ENCODE measurements around the gene SREBF1.

DNA sequence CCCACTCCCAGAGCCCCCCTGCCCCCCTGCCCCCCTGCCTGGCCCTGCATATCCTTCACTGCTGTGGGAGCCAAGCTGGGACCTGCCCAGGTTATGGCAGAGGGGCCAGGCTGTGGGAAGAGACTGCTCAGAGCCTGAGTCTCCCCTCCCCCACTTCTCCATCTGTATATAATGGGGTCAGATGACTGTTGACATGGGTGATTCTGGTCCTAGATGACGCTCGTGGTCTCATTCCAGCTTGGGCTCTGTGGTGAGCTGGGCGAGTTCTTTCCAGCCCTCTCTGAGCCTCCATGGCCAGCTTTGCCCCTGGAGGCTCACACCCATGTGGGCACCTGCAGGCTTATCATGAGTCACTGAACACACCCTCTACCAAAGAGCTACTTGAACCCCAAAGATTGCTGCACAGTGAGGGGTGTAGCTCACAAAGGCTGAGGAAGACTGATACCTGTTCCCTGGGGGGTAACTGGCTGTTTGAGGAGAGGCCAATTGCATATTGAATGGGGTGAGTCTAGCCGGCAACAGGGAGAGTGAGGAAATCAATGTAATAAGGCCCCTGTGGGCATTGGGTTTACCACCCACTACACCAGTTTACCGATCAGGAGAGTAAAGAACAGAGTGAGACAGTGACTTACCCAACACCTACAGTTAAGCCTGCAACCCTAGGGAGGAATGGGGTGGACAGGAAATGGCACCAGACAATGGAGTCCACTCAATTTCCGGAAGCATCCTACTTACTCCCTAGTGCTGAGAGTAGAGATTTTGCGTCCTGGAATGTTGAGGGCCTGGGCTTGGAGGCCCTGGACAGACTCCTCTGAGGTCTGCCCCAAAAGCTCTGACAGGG is 4.2 kb upstream of the SREBF1 start:
- TF ChIP-seq BACH1 (IDR thresholded peaks at IDR 0.05; ENCODE audit: borderline replicate concordance) (no peak), YY1 (IDR thresholded peaks at IDR 0.05; ENCODE audit: low read depth, low read length) (no peak), HDAC2 (IDR thresholded peaks at IDR 0.05) (no peak), NR2C2 (IDR thresholded peaks at IDR 0.05; ENCODE audit: borderline replicate concordance, control insufficient read depth, insufficient read length, low read depth) (no peak), CREM (IDR thresholded peaks at IDR 0.05; ENCODE audit: low read depth) (no peak), TAF1 (IDR thresholded peaks at IDR 0.05; ENCODE audit: borderline replicate concordance, low read depth, low read length) (no peak), EGR1 (IDR thresholded peaks at IDR 0.05; ENCODE audit: borderline replicate concordance in 1 of 2, low read depth in 2 of 2, low read length in 2 of 2) (no peak), RAD21 (IDR thresholded peaks at IDR 0.05; ENCODE audit: insufficient read depth, low read depth, low read length) (no peak), CREB1 (IDR thresholded peaks at IDR 0.05; ENCODE audit: low read depth) (no peak), CHD2 (IDR thresholded peaks at IDR 0.05; ENCODE audit: borderline replicate concordance, low read depth, low read length) (no peak), FOS (IDR thresholded peaks at IDR 0.05; ENCODE audit: borderline replicate concordance, extremely low read depth, insufficient read length) (no peak), KDM1A (IDR thresholded peaks at IDR 0.05; ENCODE audit: borderline replicate concordance) (no peak)
- TF ChIP-seq, protein P1, sequence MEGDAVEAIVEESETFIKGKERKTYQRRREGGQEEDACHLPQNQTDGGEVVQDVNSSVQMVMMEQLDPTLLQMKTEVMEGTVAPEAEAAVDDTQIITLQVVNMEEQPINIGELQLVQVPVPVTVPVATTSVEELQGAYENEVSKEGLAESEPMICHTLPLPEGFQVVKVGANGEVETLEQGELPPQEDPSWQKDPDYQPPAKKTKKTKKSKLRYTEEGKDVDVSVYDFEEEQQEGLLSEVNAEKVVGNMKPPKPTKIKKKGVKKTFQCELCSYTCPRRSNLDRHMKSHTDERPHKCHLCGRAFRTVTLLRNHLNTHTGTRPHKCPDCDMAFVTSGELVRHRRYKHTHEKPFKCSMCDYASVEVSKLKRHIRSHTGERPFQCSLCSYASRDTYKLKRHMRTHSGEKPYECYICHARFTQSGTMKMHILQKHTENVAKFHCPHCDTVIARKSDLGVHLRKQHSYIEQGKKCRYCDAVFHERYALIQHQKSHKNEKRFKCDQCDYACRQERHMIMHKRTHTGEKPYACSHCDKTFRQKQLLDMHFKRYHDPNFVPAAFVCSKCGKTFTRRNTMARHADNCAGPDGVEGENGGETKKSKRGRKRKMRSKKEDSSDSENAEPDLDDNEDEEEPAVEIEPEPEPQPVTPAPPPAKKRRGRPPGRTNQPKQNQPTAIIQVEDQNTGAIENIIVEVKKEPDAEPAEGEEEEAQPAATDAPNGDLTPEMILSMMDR (IDR thresholded peaks at IDR 0.05 in 2 of 3, conservative IDR thresholded peaks at IDR 0.05 in 1 of 3; ENCODE audit: control insufficient read depth in 2 of 3, extremely low read depth in 1 of 3, insufficient read depth in 1 of 3, low read depth in 3 of 3, low read length in 3 of 3), result no peak
- TF ChIP-seq, protein P2, sequence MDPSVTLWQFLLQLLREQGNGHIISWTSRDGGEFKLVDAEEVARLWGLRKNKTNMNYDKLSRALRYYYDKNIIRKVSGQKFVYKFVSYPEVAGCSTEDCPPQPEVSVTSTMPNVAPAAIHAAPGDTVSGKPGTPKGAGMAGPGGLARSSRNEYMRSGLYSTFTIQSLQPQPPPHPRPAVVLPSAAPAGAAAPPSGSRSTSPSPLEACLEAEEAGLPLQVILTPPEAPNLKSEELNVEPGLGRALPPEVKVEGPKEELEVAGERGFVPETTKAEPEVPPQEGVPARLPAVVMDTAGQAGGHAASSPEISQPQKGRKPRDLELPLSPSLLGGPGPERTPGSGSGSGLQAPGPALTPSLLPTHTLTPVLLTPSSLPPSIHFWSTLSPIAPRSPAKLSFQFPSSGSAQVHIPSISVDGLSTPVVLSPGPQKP (IDR thresholded peaks at IDR 0.05; ENCODE audit: low read depth, low read length), result no peak

All from GM12878 (cell line).